Umbilical cord (tissue), 2 donors: ENCODE data around the gene KLF2. TPM values are rescaled to one million over a fixed set of nuclear protein-coding genes. Genes with fewer than 3 reads are reported as not detected.
"Not testable (repeated sequence)": the region's sequence is repeated elsewhere in the genome, so short reads cannot be mapped to it uniquely, and the experiment has no call there.

Experiments
- DNase-seq: peaks from one replicate; pipeline ENCODE4 v3.0.0-alpha.2; 2015; ENCODE audit warnings: low spot score
- total RNA-seq: library from RNA; depleted of rRNA; stranded (reverse); fragments of >200 nt; gene quantifications from one replicate; pipeline ENCODE4 v1.2.3, GENCODE V29; 2014; ENCODE audit warnings: low replicate concordance; ENCODE audit not compliant: insufficient read depth

Gene KLF2
- total RNA-seq = 65.2 TPM

DNA sequence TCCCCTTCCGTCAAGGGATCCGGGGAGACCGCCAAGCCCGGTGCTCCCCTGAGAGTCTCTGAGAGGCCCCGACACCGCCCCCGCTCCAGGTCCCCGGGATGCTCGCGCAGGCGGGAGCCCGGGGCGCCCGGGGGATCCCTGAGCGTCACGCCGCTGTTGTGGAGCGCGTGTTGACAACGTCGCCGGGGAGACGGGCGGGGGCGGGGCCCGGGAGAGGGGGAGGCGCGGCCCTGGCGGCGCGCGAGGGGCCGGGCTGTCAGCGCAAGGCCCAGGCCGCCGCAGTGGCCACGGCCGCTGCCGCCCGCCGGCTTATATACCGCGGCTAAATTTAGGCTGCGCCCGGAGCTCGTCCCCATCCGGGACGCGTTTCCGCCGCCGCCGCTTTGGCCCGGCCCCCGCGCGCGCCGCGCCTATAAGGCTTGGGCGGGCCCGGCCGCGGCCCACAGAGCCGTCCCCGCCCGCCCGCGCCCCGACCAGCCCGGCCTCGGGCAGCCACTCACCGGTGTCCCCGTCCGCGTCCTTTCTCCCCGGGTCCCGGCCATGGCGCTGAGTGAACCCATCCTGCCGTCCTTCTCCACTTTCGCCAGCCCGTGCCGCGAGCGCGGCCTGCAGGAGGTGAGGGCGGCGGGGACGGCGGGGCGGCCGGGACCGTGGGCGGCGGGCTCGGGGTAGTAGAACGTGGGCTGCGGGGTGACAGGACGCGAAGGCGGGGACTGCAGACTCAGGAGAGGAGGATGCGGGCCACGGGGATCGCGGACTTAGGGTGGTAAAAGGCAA lies at the start of gene KLF2:
KLF2 (plus strand) TSS at position 443 of the 777 bp plus-strand sequence; CDS start at position 541, 98 bp downstream.
- peak; percentile 95 for DNase-seq

GRCh38 chr19:16280306-16280705 lies 44.3 kb upstream of the KLF2 start:
- DNase-seq = no peak

DNA sequence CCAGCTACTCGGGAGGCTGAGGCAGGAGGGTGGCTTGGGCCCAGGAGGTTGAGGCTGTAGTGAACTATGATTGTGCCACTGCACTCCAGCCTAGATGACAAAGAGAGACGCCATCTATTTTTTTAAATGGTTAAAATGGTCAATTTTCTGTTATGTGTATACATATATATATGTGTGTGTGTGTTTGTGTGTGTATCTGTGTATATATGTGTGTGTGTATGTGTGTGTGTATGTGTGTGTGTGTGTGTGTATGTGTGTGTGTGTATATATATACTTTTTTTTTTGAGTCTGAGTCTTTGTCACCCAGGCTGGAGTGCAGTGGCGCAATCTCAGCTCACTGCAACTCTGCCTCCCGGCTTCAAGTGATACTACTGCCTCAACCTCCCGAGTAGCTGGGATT lies 42.9 kb upstream of the KLF2 start:
- DNase-seq = no peak

- DNase-seq = peak; percentile 90
Measured at GRCh38 chr19:16283210-16284061, 41.2 kb upstream of the KLF2 start.

- no peak for DNase-seq
Measured at GRCh38 chr19:16284505-16284904, 40.1 kb upstream of the KLF2 start.

DNA sequence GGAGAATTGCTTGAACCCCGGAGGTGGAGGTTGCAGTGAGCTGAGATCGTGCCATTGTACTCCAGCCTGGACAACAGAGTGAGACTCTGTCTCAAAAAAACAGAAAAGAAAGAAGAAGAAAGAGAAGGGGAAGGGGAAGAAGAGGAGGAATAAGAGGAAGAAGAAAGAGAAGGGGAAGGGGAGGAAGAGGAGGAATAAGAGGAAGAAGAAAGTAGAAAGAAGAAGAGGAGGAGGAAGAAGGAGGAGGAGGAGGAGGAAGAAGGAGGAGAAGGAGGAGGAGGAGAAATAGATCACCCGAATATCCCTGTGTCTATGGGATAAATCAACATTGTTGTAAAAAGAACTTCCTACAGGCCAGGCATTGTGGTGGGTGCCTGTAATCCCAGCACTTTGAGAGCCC lies 39.5 kb upstream of the KLF2 start:
- not testable (repeated sequence) for DNase-seq

GRCh38 chr19:16285769-16286498 lies 38.7 kb upstream of the KLF2 start:
- no peak for DNase-seq

GRCh38 chr19:16288544-16288943 lies 36.1 kb upstream of the KLF2 start:
- no peak for DNase-seq

DNA sequence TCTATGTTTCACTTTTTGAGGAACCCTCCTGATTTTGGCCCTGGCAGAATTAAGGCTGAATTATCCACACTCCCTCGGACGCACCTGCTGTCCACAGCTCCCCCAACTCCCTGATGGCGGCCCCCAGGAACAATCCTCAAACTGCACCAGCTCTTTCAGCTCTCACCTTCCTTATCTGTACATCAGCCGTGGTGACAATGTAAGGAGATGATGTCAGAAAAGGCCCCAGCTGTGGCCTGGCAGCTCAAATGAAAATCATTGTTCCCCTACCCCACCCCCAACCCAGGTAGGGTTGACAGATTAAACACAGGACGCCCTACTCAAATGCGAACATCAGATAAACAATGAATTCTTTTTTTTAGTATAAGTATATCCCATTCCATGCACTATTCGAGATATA lies 35.0 kb upstream of the KLF2 start:
- no peak for DNase-seq

DNA sequence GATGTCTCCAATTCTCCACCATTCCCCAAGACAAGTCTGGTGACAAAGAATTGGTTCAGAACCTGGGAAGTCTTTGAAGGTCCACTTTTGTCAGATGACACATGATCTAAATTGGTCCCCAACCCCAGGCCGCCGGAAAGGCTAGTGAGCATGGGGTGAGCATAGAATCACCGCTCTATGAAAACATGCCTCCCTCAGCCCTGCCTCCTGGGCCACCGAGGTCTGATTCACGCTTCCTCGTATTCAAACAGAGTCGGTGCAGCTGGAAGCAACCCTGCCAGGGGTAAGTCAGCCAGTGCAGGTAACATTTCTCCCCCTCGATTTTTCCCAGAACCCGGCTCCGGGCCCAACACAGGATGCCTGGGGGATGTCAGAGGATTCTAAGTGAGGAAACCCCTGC lies 33.9 kb upstream of the KLF2 start:
- DNase-seq = no peak

DNA sequence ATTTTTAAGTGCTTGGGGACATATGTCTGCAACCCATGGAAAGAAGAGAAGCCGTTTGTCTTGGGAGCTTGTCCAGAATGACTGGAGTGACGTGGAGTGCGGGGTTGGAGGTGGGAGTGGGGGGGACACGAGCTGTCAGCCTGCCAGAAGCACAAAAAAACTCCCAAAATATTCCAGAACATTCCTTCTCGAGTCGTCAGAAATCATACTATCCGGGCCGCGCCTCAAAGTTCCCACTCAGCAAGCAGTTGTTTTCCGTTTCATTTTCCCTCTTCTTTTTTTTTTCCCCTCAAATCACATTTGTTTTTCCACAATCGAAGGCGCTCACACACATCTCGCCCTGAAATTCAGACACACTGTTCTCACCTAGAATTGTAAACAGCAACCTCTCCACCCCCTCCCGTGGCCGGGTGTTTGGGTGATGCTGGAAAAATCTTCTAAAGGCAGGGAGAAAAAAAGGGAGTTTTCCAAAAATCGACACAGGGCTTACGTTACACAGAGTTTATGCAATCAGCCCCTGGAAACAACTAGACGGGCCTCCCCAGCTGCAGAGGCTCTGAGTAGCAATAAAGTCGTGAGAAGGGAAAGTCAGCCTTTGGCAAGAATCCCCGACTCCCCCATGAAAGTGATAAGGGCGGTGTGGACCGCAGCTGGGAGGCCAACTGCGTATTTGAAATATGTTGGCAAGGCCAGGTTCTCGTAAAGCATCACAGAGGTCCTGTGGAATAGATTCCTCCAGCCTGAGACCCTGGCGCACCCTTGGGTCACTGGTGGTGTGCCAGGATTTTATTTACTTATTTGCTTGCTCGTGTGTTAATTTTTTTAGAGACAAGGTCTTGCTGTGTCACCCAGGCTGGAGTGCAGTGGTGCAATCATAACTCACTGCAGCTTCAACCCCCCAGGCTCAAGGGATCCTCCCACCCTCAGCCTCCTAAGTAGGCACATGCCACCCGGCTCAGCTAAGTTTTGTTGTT lies 31.2 kb upstream of the KLF2 start:
- DNase-seq = peak; percentile 98

DNA sequence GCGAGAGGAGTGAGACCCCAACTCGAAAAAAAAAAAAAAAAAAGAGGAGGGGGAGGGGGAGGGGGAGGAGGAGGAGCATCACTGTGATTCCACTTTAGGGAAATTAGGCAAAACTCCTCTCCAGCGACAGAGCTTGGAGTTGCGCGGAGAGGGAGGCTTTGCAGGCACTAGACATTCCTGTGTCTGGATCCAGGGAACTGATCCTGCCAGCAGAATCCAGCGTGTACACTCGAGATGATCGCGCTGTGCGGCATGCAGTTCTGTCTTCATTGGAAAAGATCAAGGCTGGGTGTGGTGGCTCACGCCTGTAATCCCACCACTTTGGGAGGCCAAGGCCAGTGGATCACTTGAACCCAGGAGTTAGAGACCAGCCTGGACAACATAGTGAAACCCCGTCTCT lies 29.6 kb upstream of the KLF2 start:
- DNase-seq = peak; percentile 56

DNA sequence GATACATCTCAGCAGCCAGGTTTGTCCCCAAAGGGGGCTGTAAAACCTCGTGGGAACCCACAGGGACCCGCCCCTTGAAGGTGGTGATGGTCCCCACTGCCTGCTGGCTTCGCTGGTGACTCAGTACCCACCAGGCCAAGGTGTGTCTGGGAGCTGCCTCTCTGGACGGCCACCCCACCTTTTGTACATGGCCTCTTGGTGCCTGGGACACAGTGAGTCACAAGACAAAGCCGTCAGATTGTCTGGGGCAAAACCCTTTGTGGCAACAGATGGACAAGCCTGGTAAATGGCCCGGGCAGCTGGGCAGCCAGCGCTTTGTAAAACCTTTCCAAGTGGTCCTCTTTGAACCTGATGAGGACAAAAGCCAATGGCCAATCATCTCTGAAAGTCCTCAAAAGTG lies 27.9 kb upstream of the KLF2 start:
- no peak for DNase-seq

DNA sequence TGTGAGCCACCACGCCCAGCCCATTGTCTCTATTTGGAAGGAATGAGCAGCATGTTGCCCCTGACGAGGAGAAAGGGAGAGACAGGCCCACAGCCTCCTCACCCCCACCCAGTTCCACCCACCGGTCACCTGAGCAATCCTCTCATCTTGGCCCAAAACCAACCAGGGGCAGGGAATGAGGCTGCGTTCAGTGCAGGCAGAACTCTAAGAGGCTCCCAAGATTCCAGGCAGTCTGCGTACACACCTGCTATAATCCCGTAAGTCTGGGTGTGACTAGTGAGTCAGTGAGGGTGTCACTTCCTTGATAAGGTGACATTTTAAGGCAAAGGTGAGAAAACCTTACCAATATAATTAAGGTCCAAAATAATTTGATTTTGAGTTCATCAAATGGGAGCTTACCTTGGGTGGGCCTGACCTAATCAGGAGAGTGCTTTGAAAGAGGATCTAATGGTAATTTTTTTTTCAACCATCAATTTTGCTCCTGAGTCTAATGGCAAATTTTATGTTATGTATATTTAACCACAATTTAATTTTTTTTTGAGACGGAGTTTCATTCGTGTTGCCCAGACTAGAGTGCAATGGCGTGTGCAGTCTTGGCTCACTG lies 26.9 kb upstream of the KLF2 start:
- no peak for DNase-seq

DNA sequence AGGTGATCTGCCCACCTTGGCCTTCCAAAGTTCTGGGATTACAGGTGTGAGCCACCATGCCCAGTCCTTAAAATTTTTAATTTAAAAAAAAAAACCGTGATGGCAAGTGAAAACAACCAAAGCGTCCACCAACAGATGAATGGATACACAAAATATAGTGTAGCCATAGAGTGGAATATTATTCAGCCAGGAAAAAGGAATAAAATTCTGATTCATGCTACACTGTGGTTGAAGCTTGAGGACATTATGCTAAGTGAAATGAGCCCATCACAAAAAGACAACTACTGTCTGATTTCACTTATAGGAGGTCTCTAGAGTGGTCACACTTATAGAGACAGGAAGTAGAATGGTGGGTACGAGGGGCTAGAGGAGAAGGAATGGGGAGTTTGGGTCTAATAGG lies 26.3 kb upstream of the KLF2 start:
- no peak for DNase-seq

DNA sequence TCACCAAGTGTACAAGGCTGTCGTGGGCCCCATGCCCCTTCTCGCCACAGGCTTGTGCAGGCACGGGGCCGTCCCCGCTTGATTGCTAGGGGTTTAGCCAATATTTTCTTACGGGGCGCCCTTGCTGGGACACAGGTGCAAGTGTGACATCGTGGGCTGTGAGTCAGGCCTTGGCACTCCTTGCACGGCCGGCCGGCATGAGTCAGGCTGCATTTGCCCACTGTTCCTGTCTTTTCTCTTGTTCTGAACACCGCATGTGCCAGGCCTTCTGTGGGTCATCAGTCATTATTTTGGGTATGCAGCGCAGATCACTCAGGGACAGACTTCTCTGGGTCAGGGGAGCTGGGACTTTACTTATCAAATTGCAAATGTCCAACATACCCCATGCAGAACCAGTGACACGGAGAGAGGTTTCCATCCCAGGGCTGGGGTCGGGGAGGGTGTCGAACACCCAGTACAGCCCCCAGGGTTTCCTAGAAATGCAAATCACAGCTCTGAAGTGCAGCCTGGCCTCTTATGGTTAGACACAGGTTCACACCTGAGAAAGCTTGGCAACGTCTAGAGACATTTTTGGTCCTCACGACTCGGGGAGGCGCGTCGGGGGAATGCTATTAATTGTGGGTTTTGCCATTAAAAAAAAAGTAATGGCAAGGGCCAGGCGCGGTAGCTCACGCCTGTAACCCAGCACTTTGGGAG lies 22.5 kb upstream of the KLF2 start:
- no peak for DNase-seq

DNA sequence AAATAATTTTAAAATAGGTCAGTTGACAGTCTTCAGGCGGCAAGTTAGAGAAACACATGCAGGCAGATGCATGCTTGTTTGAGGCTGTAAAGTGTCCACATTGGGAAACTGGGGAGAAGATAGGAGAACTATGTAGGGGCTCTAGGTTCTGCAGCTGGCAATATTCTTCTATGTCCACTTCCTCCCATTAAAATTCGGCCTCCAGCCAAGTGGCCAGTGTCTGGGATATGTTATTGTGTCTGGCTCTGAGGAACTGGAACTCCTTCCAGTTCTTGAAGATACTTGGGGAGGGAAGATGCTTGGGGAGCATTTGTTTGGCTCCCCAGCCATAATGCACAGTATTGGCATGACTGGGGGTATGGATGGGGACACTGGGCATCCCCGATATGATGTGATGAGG lies 20.9 kb upstream of the KLF2 start:
- DNase-seq = peak; percentile 73

GRCh38 chr19:16304511-16304910 lies 20.1 kb upstream of the KLF2 start:
- DNase-seq = not testable (repeated sequence)

DNA sequence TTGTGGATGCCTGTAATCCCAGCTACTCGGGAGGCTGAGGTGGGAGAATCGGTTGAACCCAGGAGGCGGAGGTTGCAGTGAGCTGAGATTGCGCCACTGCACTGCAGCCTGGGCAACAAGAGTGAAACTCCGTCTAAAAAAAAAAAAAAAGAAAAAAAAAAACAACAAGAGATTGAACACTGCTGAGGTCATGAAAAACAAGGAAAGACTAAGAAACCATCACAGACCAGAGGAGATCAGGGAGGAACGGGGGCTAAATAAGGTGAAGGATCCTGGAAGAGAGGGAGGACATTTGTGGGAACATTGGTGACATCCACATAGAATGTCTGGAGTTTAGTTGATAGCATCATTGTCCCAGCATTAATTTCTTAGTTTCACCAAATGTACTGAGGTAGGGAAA lies 19.6 kb upstream of the KLF2 start:
- DNase-seq = not testable (repeated sequence)
